ENCODE data around the gene GTSE1.

The GTSE1 gene

GRCh38 chr22:46352276-46352675 is 55.6 kb downstream of the GTSE1 start:
- Histone ChIP-seq H3K4me1 (no peaks in the 10 kb centered on the region), H3K36me3 (peaks cover 79 to 98% (median 96%) of the 10 kb centered on the region in 3 donors), H3K9me3 (no peaks in the 10 kb centered on the region), H3K27me3 (no peaks in the 10 kb centered on the region), H3K27ac (no peak overlapping the region), H3K4me3 (no peak overlapping the region)
- intact Hi-C loops (cut with DNase I; ENCODE audit: low total_unique reads) = no loop called here
- no peak for DNase-seq
- TF ChIP-seq CTCF (IDR thresholded peaks at IDR 0.05) = no peak

GRCh38 chr22:46352691-46353386 is 56.2 kb downstream of the GTSE1 start:
- H3K36me3 ChIP-seq = peaks cover 74 to 96% (median 94%) of the 10 kb centered on the region in 3 donors
- intact Hi-C loops (cut with DNase I; ENCODE audit: low total_unique reads) = no loop called here
- DNase-seq = no peak

GRCh38 chr22:46353483-46354105 is 56.9 kb downstream of the GTSE1 start:
- H3K36me3 ChIP-seq = peaks cover 66 to 96% (median 86%) of the 10 kb centered on the region in 3 donors
- no peaks in the 10 kb centered on the region for H3K4me1 ChIP-seq

More at GRCh38 chr22:46352691-46353386, 56.2 kb downstream of the GTSE1 start:
- Histone ChIP-seq H3K9me3 (no peaks in the 10 kb centered on the region), H3K4me1 (no peaks in the 10 kb centered on the region), H3K27me3 (no peaks in the 10 kb centered on the region), H3K27ac (no peak overlapping the region), H3K4me3 (no peak overlapping the region)
- no peak for TF ChIP-seq CTCF (IDR thresholded peaks at IDR 0.05)

GRCh38 chr22:46354176-46354992 is 57.7 kb downstream of the GTSE1 start:
- intact Hi-C loops (cut with DNase I; ENCODE audit: low total_unique reads) = no loop called here
- H3K4me1 ChIP-seq = no peaks in the 10 kb centered on the region
- no peaks in the 10 kb centered on the region for H3K9me3 ChIP-seq
- no peaks in the 10 kb centered on the region for H3K27me3 ChIP-seq
- no peak for DNase-seq
- peaks cover 58 to 94% (median 81%) of the 10 kb centered on the region in 3 donors for H3K36me3 ChIP-seq
- no peak for TF ChIP-seq CTCF (IDR thresholded peaks at IDR 0.05)
- no peak overlapping the region for H3K4me3 ChIP-seq
- no peak overlapping the region for H3K27ac ChIP-seq

More at GRCh38 chr22:46353483-46354105, 56.9 kb downstream of the GTSE1 start:
- TF ChIP-seq CTCF (IDR thresholded peaks at IDR 0.05) = no peak
- no peak for DNase-seq
- Histone ChIP-seq H3K4me3 (no peak overlapping the region), H3K9me3 (no peaks in the 10 kb centered on the region), H3K27ac (no peak overlapping the region), H3K27me3 (no peaks in the 10 kb centered on the region)
- intact Hi-C loops (cut with DNase I; ENCODE audit: low total_unique reads) = no loop called here

GRCh38 chr22:46354993-46355305 is 58.3 kb downstream of the GTSE1 start:
- Histone ChIP-seq H3K4me1 (no peaks in the 10 kb centered on the region), H3K27ac (no peak overlapping the region), H3K27me3 (no peaks in the 10 kb centered on the region), H3K9me3 (no peaks in the 10 kb centered on the region), H3K4me3 (no peak overlapping the region), H3K36me3 (peaks cover 55 to 94% (median 76%) of the 10 kb centered on the region in 3 donors)
- no peak for TF ChIP-seq CTCF (IDR thresholded peaks at IDR 0.05)
- intact Hi-C loops (cut with DNase I; ENCODE audit: low total_unique reads) = no loop called here
- no peak for DNase-seq

All from tibial artery (tissue), 4 donors.